HEK293T (cell line): Measurements from ENCODE around the gene ZNF408.

ENCODE experiments used
- CTCF ChIA-PET: fragments of 350-600 bp; formaldehyde crosslinking; extraction: SDS; loops from one replicate; lab custom pipeline; 2021; ENCODE audit warnings: antibody characterized with exemption, inconsistent platforms; lab: Yijun Ruan, JAX
- POLR2A ChIA-PET: fragments of 350-600 bp; formaldehyde crosslinking; extraction: SDS; loops from one replicate; lab custom pipeline; 2020; ENCODE audit warnings: antibody characterized with exemption, inconsistent platforms; lab: Yijun Ruan, JAX
- DNase-seq: peaks from one replicate; pipeline ENCODE4 v3.0.0; 2012; ENCODE audit warnings: mixed read lengths; ENCODE audit errors: extremely low spot score
- ARNT ChIP-seq: fragments of 450-650 bp; IDR thresholded peaks from 2 replicates; pipeline ENCODE4 v1.6.1; 2017; ENCODE audit warnings: mild to moderate bottlenecking
- BHLHE40 ChIP-seq: fragments of 450-650 bp; IDR thresholded peaks from 2 replicates; pipeline ENCODE4 v1.6.1; 2016; ENCODE audit warnings: mild to moderate bottlenecking, moderate library complexity, borderline replicate concordance
- CTBP1 ChIP-seq: fragments of 450-650 bp; IDR thresholded peaks from 2 replicates; pipeline ENCODE4 v1.6.1; 2016; ENCODE audit warnings: borderline replicate concordance
- ELF4 ChIP-seq: fragments of 450-650 bp; IDR thresholded peaks from 2 replicates; pipeline ENCODE4 v1.6.1; 2017; ENCODE audit warnings: antibody characterized with exemption
- FOXA1 ChIP-seq: fragments of 450-650 bp; IDR thresholded peaks from 2 replicates; pipeline ENCODE4 v1.6.1; 2016; ENCODE audit warnings: mild to moderate bottlenecking
- FOXK2 ChIP-seq: fragments of 450-650 bp; IDR thresholded peaks from 2 replicates; pipeline ENCODE4 v1.6.1; 2016; ENCODE audit warnings: mild to moderate bottlenecking
- FOXM1 ChIP-seq: fragments of 450-650 bp; IDR thresholded peaks from 2 replicates; pipeline ENCODE4 v1.6.1; 2017; ENCODE audit warnings: mild to moderate bottlenecking, borderline replicate concordance
- HDGF ChIP-seq: fragments of 450-650 bp; IDR thresholded peaks from 2 replicates; pipeline ENCODE4 v1.6.1; 2017; ENCODE audit warnings: antibody characterized with exemption, borderline replicate concordance
- L3MBTL2 ChIP-seq: fragments of 450-650 bp; conservative IDR thresholded peaks from 2 replicates; pipeline ENCODE4 v1.6.1; 2016; ENCODE audit warnings: mild to moderate bottlenecking
- LEF1 ChIP-seq: fragments of 450-650 bp; IDR thresholded peaks from 2 replicates; pipeline ENCODE4 v1.6.1; 2017; ENCODE audit warnings: mild to moderate bottlenecking, borderline replicate concordance
- NFRKB ChIP-seq: fragments of 450-650 bp; IDR thresholded peaks from 2 replicates; pipeline ENCODE4 v1.6.1; 2016; ENCODE audit warnings: mild to moderate bottlenecking, moderate library complexity
- SP1 ChIP-seq: fragments of 450-650 bp; IDR thresholded peaks from 2 replicates; pipeline ENCODE4 v1.6.1; 2017
- SUZ12 ChIP-seq: fragments of 450-650 bp; IDR thresholded peaks from 2 replicates; pipeline ENCODE4 v1.6.1; 2016; ENCODE audit warnings: mild to moderate bottlenecking
- TARDBP ChIP-seq: fragments of 450-650 bp; IDR thresholded peaks from 2 replicates; pipeline ENCODE4 v1.6.1; 2016
- ZNF384 ChIP-seq: fragments of 450-650 bp; IDR thresholded peaks from 2 replicates; pipeline ENCODE4 v1.6.1; 2016
- TF ChIP-seq, protein P1 (sequence below): fragments of 450-650 bp; IDR thresholded peaks from 2 replicates; pipeline ENCODE4 v1.6.1; 2016

The ZNF408 gene

DNA sequence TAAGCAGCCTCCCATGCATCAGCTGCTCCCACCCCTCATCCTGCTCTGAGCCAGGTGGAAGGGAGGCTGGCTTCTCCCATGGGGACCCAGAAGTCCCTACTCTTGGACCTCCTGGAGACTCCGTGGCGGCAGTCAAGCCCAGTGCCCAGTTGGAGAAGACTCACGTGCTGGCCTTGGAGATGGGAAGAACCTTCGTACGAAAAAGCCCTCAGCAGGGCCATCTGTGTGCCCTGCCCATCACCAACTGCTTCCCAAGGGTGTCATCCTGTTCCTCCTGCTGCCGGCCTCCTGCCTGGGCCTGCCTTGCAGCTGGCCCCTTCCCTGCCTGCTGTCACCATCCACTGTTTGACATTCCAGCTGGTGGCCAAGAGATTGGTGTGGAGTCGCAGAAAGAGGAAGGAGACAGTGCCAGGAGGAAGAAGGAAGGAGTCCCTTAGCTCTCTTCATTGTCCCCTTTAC is 28.4 kb upstream of the ZNF408 start:
- ChIA-PET POLR2A (no interaction called here), CTCF (no interaction called here)
- no peak for DNase-seq
- TF ChIP-seq SUZ12 (no peak), L3MBTL2 (no peak), ZNF384 (no peak), FOXM1 (no peak), NFRKB (no peak), FOXK2 (no peak)
- TF ChIP-seq, protein P1, sequence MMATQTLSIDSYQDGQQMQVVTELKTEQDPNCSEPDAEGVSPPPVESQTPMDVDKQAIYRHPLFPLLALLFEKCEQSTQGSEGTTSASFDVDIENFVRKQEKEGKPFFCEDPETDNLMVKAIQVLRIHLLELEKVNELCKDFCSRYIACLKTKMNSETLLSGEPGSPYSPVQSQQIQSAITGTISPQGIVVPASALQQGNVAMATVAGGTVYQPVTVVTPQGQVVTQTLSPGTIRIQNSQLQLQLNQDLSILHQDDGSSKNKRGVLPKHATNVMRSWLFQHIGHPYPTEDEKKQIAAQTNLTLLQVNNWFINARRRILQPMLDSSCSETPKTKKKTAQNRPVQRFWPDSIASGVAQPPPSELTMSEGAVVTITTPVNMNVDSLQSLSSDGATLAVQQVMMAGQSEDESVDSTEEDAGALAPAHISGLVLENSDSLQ: no peak

DNA sequence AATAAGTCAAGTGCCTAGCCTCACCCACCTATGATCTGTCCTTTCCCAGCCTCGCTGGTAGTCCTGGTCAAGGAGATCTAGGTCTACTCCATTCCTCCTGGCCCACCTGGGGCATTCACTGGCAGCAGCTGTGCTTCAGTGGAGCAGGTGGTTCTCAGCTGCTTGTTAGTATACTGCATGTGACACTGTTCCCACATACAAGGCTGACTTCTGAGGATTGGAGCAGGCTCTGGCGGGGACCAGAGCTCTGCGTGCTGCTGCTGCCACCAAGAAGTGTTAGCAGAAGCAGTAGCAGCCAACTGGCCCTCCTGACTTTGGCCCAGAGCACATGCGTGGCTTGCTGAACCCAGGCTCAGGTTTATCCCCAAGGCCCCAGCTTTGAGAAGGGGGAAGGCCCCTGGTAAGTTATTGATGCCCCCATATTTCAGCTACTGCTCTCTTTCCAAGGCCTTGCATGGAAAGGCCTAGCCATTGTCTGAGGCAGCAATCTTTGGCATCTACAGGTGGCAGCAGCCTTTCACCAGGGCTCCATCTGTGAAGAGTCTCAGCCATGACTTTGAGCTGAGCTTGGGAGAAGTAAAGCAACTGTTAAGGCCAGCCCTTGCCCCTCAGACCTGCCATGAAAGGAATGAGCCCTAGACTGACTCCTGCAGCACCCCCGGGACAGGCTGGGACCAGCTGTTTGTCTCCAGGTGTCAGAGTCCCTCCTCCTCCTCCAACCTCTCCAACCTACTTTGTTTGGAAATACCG is 26.9 kb upstream of the ZNF408 start:
- ChIA-PET CTCF (no interaction called here), POLR2A (interaction anchor here (1.0 kb wide), 1 partner anchor 80 kb away, joined by 3 read pairs; the partner anchor contains the start of gene AMBRA1)
- DNase-seq: no peak
- TF ChIP-seq ZNF384: no peak
- no peak for TF ChIP-seq FOXK2
- TF ChIP-seq L3MBTL2: no peak
- TF ChIP-seq SP1: no peak
- no peak for TF ChIP-seq TARDBP
- TF ChIP-seq, protein P1: no peak
- no peak for TF ChIP-seq CTBP1
- no peak for TF ChIP-seq HDGF
- no peak for TF ChIP-seq SUZ12
- TF ChIP-seq BHLHE40: no peak
- no peak for TF ChIP-seq NFRKB
- TF ChIP-seq LEF1: no peak
- TF ChIP-seq ARNT: no peak
- no peak for TF ChIP-seq FOXA1
- no peak for TF ChIP-seq ELF4
- TF ChIP-seq FOXM1: no peak

DNA sequence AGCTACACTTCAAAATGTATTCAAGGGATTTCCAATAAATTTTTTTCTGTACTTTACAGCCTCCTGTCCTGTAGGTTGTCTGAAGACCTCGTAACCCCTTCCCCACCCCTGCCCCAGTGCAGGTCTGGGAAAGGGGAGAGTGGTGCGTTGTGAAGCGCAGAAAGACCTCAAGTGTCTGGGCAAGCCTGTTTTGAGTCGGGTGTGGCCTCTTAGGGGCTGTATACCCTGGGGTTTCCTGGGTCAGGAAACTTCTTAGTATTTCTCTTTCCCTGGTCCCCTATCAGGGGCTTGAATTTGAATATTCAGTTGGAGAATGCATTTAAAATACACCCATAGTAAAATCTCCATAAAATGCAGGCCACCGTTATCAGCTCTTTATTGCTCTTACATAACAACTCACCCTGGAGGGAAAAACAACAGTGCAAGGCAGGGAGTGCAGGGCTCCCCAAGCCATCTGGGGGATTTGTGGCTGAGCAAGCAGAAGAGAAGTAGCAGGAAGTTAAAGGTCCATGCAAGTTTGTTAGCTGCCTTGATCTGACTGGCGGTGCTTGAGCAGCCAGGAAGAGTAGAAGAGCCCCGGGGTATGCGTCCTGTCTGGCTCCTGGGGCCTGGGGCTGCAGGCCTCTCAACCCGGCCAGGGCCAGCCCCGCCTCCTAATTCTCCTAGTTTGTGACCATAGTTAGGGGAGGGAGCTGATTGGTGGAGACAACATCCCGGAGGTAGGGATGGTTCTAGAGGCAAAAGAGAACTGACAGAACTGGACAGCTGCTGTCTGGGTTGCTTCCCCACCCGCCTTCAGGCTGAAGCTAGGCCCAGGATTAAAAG is 26.2 kb upstream of the ZNF408 start:
- POLR2A ChIA-PET: interaction anchor here (0.7 to 1.0 kb wide), 2 partner anchors 8 to 81 kb away, joined by 3 read pairs; partner anchors contain the start of gene AMBRA1
- TF ChIP-seq L3MBTL2: no peak
- no peak for TF ChIP-seq HDGF
- no peak for TF ChIP-seq SUZ12
- no peak for TF ChIP-seq FOXM1
- TF ChIP-seq ZNF384: no peak
- TF ChIP-seq BHLHE40: no peak
- TF ChIP-seq, protein P1: no peak
- TF ChIP-seq TARDBP: no peak
- no peak for TF ChIP-seq SP1
- TF ChIP-seq ELF4: no peak
- no peak for TF ChIP-seq LEF1
- no peak for TF ChIP-seq FOXK2
- no peak for TF ChIP-seq ARNT
- TF ChIP-seq CTBP1: no peak
- TF ChIP-seq NFRKB: no peak
- no peak for TF ChIP-seq FOXA1
- DNase-seq: peak; percentile 44
- CTCF ChIA-PET: interaction anchor here (0.6 kb wide), 1 partner anchor 35 kb away, joined by 4 read pairs; no protein-coding TSS in a partner anchor

DNA sequence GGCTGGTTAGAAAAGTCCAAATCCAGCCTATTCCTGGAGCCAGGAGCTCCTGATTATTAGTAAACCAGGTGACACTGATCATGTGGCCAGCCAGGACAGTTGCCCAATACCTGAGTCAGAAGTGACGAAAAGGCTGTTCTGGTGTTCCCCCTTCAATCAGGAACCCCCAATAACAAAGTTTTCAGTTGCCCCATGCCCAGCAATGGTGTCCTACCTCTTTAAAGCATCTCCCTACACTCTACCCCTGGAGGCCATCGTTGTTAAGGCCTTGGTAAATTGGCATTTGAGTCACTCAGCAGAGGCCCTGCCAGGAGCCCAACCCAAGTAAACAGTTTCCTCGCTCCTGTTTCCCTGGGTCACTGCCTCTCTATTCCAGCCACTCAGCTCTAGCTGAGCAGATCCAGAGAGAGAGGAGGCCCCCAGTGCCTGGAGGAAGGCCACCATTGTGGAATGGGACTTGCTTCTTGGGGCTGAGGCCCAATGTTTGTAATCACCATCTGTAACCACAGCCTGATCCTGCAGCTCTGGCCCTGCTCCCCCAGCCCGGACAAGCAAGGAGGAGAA is 25.5 kb upstream of the ZNF408 start:
- ChIA-PET CTCF (interaction anchor here (0.6 kb wide), 1 partner anchor 35 kb away, joined by 4 read pairs; no protein-coding TSS in a partner anchor), POLR2A (interaction anchor here (0.7 kb wide), 1 partner anchor 9 kb away, joined by 3 read pairs; no protein-coding TSS in a partner anchor)
- no peak for DNase-seq
- no peak for TF ChIP-seq BHLHE40
- no peak for TF ChIP-seq TARDBP
- TF ChIP-seq ARNT: no peak
- no peak for TF ChIP-seq LEF1
- no peak for TF ChIP-seq HDGF
- TF ChIP-seq, protein P1: no peak

DNA sequence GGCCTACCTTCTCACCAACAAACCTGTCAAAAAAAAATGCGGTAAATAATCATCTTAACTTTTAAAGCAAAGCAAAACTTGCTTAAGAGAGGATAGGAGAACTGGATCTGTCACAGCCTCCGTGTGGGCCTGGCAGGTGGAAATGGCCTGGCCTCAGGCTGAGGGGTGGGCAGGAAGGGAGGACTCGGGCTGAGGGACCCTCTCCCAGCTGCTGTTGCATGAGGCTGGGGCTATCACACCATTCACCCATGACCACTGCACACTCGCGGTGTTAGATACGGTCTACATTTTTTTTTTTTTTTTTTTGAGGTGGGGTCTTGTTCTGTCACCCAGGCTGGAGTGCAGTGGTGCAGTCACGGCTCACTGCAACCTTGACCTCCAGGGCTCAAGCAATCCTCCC is 24.9 kb upstream of the ZNF408 start:
- DNase-seq: no peak
- TF ChIP-seq FOXA1 (no peak), TARDBP (no peak), SUZ12 (no peak), ELF4 (no peak), HDGF (no peak), ARNT (no peak), FOXK2 (no peak), CTBP1 (no peak), L3MBTL2 (no peak), FOXM1 (no peak), ZNF384 (no peak)
- TF ChIP-seq, protein P1: no peak
- ChIA-PET POLR2A (no interaction called here), CTCF (no interaction called here)
